Kidney capillary endothelial cell (primary cell): Measurements from ENCODE around the gene EIF6.
"Not testable (repeated sequence)": the region's sequence is repeated elsewhere in the genome, so short reads cannot be mapped to it uniquely, and the experiment has no call there.

Experiments
- DNase-seq: peaks from one replicate; pipeline ENCODE4 v3.0.0-alpha.2; 2018; ENCODE audit warnings: low spot score

The EIF6 gene

GRCh38 chr20:35277531-35278395, 6.8 kb downstream of the EIF6 start, which contains the start of gene MMP24OS:
Gene MMP24OS (minus strand): TSS chr20:35278122. CDS start chr20:35277929, 193 bp downstream.
- peak; percentile 88 for DNase-seq

DNA sequence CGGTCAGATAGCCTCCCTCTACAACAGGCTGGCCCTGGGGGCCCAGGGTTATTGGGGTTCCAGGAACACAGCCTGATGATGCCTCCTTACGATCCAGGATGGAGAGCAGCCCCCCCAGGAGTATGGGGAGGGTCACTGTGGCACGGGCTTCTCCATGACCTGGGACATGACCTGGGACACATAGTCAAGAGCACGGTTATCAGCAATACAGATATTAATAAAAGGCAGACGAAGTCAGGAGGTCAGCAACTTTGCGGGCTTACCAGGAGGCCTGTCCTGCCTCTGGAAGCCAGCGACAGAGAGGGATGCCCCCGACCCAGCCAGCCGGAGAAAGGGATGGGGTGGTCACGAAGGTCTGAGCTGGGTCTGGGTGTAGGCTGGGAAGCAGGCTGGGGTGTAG, 7.4 kb downstream of the EIF6 start:
- no peak for DNase-seq

DNA sequence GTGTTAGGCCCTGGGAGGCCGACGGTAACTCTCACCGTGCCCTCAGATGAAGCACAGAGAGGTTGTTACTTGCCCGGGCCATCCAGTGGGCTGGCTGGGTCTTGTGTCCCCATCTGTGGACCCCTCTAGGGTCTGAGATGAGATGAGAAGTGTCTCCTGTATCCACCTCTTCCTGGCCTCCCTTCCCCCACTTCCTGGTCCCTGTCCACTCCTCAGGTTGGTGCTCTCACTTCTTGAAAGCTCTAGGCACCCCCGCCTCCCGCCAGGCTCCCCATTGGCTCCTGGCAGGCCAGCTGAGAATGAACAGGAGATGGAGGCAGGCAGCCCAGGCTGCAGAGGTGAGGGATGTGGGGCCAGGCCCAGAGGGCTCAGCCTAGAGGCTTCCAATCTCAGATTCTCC, 8.2 kb downstream of the EIF6 start:
- DNase-seq: no peak

GRCh38 chr20:35275741-35276251, 8.8 kb downstream of the EIF6 start:
- DNase-seq: no peak

GRCh38 chr20:35274172-35275092, 10.1 kb downstream of the EIF6 start:
- no peak for DNase-seq

GRCh38 chr20:35273449-35274171, 11.0 kb downstream of the EIF6 start:
- DNase-seq: no peak

- no peak for DNase-seq
Measured at GRCh38 chr20:35271904-35272303, 12.7 kb downstream of the EIF6 start.

DNA sequence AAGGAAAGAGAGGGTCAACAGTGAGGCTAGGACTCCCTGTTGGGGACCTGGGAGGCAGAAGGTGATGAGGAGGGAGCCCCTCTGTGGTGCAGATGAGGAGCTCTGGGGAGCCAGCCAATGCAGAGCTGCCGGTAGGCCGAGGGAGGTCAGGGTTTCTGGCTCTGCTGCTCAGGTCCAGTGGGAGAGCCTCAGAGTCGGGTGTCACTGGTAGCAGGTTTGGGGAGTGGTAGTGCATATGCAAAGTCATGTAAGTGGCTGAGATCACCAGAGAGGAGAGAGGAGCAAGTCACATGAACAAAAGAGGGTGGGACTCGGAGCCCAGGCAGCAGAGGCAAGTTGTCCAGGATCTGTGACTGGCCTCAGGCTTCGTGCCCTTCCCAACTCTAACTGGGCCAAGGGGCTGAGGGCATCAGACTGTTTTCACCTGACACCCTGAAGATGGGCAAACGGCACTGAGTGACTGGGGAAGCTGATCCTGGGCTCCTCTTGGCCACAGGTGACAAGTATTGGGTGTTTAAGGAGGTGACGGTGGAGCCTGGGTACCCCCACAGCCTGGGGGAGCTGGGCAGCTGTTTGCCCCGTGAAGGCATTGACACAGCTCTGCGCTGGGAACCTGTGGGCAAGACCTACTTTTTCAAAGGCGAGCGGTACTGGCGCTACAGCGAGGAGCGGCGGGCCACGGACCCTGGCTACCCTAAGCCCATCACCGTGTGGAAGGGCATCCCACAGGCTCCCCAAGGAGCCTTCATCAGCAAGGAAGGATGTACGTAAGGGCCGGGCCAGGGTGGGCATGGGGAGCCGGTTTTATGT, 13.3 kb downstream of the EIF6 start:
- no peak for DNase-seq

GRCh38 chr20:35270021-35270902, 14.3 kb downstream of the EIF6 start:
- DNase-seq: no peak

GRCh38 chr20:35269055-35269781, 15.4 kb downstream of the EIF6 start:
- peak; percentile 48 for DNase-seq

DNA sequence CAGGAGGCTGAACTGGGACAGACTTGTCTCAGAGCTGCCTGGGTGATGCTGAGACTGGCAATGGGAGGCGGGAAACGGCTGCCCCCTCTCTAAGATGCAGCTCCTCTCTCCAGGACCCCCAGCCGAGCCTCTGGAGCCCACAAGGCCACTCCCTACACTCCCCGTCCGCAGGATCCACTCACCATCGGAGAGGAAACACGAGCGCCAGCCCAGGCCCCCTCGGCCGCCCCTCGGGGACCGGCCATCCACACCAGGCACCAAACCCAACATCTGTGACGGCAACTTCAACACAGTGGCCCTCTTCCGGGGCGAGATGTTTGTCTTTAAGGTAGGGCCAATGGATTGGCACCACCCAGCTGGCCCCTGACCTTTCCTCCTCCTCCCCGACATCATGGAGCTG, 17.5 kb downstream of the EIF6 start:
- DNase-seq: no peak

DNA sequence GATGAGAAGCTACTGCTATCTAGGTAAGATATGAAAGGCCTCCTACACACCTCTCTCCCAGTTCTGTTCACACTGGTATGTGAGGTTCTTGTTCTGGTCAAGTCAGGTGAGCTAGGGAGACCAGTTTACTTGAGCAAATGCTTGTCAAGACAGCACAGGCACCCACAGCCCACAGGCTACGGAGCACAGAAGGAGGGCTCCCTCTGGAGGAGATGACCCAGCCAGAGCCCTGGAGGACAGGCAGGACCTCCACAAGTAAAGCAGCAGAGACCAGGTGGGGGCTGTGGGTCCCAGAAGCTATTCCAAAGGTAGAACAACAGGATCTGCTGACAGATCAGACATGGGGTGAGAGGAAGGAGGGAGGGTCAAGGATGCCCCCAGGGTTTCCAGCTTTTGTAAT, 19.8 kb downstream of the EIF6 start:
- DNase-seq: no peak

- no peak for DNase-seq
Measured at GRCh38 chr20:35263532-35264341, 20.8 kb downstream of the EIF6 start.

DNA sequence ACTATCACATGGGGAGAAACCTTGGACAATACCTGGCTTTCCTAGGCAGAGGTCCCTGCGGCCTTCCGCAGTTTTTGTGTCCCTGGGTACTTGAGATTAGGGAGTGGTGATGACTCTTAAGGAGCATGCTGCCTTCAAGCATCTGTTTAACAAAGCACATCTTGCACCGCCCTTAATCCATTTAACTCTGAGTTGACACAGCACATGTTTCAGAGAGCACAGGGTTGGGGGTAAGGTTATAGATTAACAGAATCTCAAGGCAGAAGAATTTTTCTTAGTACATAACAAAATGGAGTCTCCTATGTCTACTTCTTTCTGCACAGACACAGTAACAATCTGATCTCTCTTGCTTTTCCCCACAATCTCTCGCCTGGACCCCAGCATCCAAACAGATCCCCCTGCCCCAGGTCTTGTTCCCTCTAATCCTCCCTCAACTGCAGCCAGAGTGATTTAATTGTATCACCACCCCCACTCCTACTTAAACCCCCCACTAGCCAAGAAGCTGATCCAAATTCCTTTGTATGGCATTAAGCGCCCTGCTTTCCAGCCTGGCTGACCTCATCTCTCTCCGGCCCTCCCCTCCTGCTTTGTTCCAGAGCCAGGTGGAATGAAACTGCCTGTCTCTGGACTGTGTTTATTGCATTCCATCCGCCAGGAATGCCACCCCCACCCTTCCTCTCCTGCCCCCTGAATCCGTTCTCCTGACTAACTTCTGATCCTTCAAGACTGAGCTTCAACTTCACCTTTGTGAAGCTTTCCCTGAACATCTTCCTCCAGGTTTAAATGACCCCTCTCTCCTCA, 21.6 kb downstream of the EIF6 start:
- not testable (repeated sequence) for DNase-seq

DNA sequence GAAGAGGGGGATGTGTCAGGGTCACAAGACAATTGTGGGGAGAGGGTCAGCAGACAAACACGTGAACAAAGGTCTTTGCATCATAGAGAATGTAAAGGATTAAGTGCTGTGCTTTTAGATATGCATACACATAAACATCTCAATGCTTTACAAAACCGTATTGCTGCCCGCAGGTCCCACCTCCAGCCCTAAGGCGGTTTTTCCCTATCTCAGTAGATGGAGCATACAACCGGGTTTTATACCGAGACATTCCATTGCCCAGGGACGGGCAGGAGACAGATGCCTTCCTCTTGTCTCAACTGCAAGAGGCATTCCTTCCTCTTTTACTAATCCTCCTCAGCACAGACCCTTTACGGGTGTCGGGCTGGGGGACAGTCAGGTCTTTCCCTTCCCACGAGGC, 22.3 kb downstream of the EIF6 start:
- not testable (repeated sequence) for DNase-seq

GRCh38 chr20:35260426-35260825, 24.1 kb downstream of the EIF6 start:
- no peak for DNase-seq

DNA sequence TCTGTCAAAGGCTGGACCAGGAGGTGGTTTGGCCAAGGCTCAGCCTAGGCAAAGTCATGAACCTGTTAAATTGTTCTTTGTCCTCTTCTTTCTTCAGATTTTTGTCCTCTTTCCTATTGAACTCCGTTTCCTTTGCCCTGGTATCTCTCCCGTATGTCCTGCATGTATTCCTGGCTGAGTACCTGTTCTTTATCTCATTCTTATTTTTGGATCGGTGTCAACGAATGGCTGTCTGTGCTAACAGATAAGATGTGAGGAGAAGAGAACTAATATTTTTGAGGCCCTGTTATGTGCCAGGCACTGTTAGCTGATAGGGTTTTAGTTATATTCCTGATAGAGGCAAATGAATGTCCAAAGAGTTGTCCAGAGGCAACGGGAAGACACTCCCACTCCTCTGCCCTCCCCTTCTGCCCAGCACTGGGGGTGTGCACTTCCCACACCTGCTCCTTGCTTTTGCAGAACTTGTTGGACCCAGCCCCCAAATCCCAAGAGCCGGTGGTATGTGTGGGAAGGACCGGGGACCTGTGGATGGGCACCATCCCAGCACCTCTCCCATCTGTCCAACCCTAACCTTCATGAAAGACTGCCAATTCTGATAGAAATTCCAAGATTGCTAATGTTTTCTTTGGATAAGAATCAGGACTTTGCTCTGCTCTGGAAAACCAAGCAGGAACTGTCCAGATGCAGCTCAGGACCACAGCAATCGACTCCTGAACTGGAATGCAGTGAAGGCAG, 27.2 kb downstream of the EIF6 start:
- DNase-seq: no peak
